ENCODE results near the gene SMARCC1. TPM values are rescaled to one million over a fixed set of nuclear protein-coding genes. Genes with fewer than 3 reads are reported as not detected.

SMARCC1 gene
- total RNA-seq, 1 experiment from 2014 or later: 168 TPM

GRCh38 chr3:47568901-47569300 lies 212.8 kb downstream of the SMARCC1 start (continued):
- TF ChIP-seq CTCF (IDR thresholded peaks at IDR 0.05 in 2 of 3, conservative IDR thresholded peaks at IDR 0.05 in 1 of 3; ENCODE audit: borderline replicate concordance in 1 of 3, insufficient read depth in 1 of 3, low read depth in 2 of 3, low read length in 2 of 3) (no peak), JUND (IDR thresholded peaks at IDR 0.05) (no peak), ZNF274 (IDR thresholded peaks at IDR 0.05; ENCODE audit: low read depth, low read length) (no peak)

DNA sequence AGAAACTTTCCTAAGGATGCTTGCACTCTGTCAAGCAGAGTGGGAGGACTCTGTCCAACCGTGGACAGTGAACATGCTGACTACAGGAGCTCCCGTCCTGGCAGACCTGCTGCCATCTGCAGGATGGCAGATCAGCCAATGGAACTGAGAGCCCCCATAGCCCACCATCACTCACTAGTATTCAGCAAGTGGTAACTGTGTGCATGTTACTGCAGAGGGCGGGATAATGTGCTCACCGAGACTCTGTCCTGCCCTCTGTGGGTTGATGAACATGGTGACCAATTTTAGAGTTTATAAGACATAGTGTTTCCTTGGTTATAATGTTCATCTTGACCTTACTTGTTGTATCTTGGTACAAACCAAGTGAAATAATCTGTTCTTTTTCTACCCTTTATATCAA lies 214.5 kb downstream of the SMARCC1 start:
- Histone ChIP-seq H4K20me1 (ENCODE audit: insufficient read depth) (no peaks in the 10 kb centered on the region), H3K4me3 (replicated peaks in 1 of 2; ENCODE audit: low read depth in 1 of 2, low read length in 2 of 2) (no peak overlapping the region), H3K9me3 (ENCODE audit: control insufficient read depth in 1 of 2, insufficient read depth in 1 of 2, low read depth in 1 of 2, low read length in 2 of 2) (no peaks in the 10 kb centered on the region), H3K9me2 (ENCODE audit: insufficient read depth) (no peaks in the 10 kb centered on the region), H3K9ac (ENCODE audit: low read length) (no peak overlapping the region), H3K79me2 (ENCODE audit: insufficient read depth, low read length) (no peaks in the 10 kb centered on the region), H3K27me3 (ENCODE audit: insufficient read depth, low read length) (no peaks in the 10 kb centered on the region), H2AFZ (ENCODE audit: low read depth, low read length, poor library complexity, severe bottlenecking) (no peak overlapping the region), H3K36me3 (ENCODE audit: control insufficient read depth in 1 of 2, insufficient read depth in 2 of 2, low read length in 2 of 2) (no peaks in the 10 kb centered on the region), H3K4me2 (ENCODE audit: low read length) (no peak overlapping the region), H3K4me1 (ENCODE audit: control insufficient read depth in 1 of 2, insufficient read depth in 2 of 2, low read length in 2 of 2) (no peaks in the 10 kb centered on the region), H3K27ac (ENCODE audit: low read depth, low read length) (no peak overlapping the region)
- TF ChIP-seq, protein P1, sequence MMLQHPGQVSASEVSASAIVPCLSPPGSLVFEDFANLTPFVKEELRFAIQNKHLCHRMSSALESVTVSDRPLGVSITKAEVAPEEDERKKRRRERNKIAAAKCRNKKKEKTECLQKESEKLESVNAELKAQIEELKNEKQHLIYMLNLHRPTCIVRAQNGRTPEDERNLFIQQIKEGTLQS (IDR thresholded peaks at IDR 0.05): no peak
- ChIA-PET RAD21 (ENCODE audit: low non-redundant PET in 1 of 2, low total read pairs in 2 of 2, uncharacterized antibody in 2 of 2, unreplicated experiment in 2 of 2) (no interaction called here), CTCF (no interaction called here), POLR2A (no interaction called here)
- DNase-seq (ENCODE audit: low read depth, low spot score) (no peak), ATAC-seq (no peak)
- no TSS peak for BruUV-seq (replicated peaks)
- intact Hi-C loops (cut with micrococcal nuclease): no loop called here

DNA sequence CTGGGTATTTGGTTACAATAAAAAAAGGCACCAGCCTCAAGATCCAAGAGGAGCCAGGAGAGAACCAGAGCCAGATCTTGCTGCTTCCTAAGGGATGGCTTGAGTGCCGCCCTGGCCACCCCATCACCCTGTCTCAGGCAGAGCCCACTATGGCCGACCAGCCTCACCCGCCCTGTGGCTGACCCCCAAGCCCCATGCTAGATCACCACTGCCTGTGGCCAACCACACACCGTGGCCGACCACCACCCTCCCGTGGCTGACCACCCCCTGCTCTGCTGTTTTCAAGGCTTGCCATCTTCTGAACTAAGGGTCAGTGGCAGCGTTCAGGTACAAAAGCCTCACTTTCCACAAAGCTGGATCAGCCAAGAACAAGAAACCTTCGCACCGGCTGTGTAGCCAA lies 215.0 kb downstream of the SMARCC1 start:
- no peaks in the 10 kb centered on the region for H3K27me3 ChIP-seq (ENCODE audit: insufficient read depth, low read length)
- H3K9me2 ChIP-seq (ENCODE audit: insufficient read depth): no peaks in the 10 kb centered on the region
- no peak for ATAC-seq
- no peaks in the 10 kb centered on the region for H3K4me1 ChIP-seq (ENCODE audit: control insufficient read depth in 1 of 2, insufficient read depth in 2 of 2, low read length in 2 of 2)
- no peak overlapping the region for H3K4me2 ChIP-seq (ENCODE audit: low read length)
- DNase-seq (ENCODE audit: low read depth, low spot score): no peak
- intact Hi-C loops (cut with micrococcal nuclease): no loop called here
- no peak overlapping the region for H3K9ac ChIP-seq (ENCODE audit: low read length)
- no peaks in the 10 kb centered on the region for H4K20me1 ChIP-seq (ENCODE audit: insufficient read depth)
- no TSS peak for BruUV-seq (replicated peaks)
- H3K36me3 ChIP-seq (ENCODE audit: control insufficient read depth in 1 of 2, insufficient read depth in 2 of 2, low read length in 2 of 2): no peaks in the 10 kb centered on the region
- POLR2A ChIA-PET: no interaction called here
- H3K4me3 ChIP-seq (replicated peaks in 1 of 2; ENCODE audit: low read depth in 1 of 2, low read length in 2 of 2): no peak overlapping the region
- H3K9me3 ChIP-seq (ENCODE audit: control insufficient read depth in 1 of 2, insufficient read depth in 1 of 2, low read depth in 1 of 2, low read length in 2 of 2): no peaks in the 10 kb centered on the region
- no peak overlapping the region for H2AFZ ChIP-seq (ENCODE audit: low read depth, low read length, poor library complexity, severe bottlenecking)
- TF ChIP-seq POLR2A (IDR thresholded peaks at IDR 0.05; ENCODE audit: borderline replicate concordance, extremely low read depth, insufficient read depth, insufficient read length) (no peak), CBX3 (IDR thresholded peaks at IDR 0.05; ENCODE audit: low read depth) (no peak), ZNF274 (IDR thresholded peaks at IDR 0.05; ENCODE audit: low read depth, low read length) (no peak), MAX (IDR thresholded peaks at IDR 0.05) (no peak), ZFX (IDR thresholded peaks at IDR 0.05) (no peak), POLR2AphosphoS5 (IDR thresholded peaks at IDR 0.05; ENCODE audit: low read depth, low read length) (no peak), ELF1 (IDR thresholded peaks at IDR 0.05; ENCODE audit: borderline replicate concordance, low read depth) (no peak), SIN3A (IDR thresholded peaks at IDR 0.05; ENCODE audit: low read depth) (no peak), YY1 (IDR thresholded peaks at IDR 0.05; ENCODE audit: extremely low read depth, insufficient replicate concordance, low read depth, low read length) (no peak), CEBPB (IDR thresholded peaks at IDR 0.05; ENCODE audit: low read depth) (no peak)
- TF ChIP-seq, protein P2, sequence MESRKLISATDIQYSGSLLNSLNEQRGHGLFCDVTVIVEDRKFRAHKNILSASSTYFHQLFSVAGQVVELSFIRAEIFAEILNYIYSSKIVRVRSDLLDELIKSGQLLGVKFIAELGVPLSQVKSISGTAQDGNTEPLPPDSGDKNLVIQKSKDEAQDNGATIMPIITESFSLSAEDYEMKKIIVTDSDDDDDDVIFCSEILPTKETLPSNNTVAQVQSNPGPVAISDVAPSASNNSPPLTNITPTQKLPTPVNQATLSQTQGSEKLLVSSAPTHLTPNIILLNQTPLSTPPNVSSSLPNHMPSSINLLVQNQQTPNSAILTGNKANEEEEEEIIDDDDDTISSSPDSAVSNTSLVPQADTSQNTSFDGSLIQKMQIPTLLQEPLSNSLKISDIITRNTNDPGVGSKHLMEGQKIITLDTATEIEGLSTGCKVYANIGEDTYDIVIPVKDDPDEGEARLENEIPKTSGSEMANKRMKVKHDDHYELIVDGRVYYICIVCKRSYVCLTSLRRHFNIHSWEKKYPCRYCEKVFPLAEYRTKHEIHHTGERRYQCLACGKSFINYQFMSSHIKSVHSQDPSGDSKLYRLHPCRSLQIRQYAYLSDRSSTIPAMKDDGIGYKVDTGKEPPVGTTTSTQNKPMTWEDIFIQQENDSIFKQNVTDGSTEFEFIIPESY (IDR thresholded peaks at IDR 0.05; ENCODE audit: extremely low read depth, insufficient replicate concordance, low read length): no peak
- no peak overlapping the region for H3K27ac ChIP-seq (ENCODE audit: low read depth, low read length)
- H3K79me2 ChIP-seq (ENCODE audit: insufficient read depth, low read length): no peaks in the 10 kb centered on the region
- CTCF ChIA-PET: no interaction called here
- RAD21 ChIA-PET (ENCODE audit: low non-redundant PET in 1 of 2, low total read pairs in 2 of 2, uncharacterized antibody in 2 of 2, unreplicated experiment in 2 of 2): no interaction called here
